Fibroblast of mammary gland (primary cell): ENCODE data around the gene ILDR1.

Experiments used
- DNase-seq: peaks from one replicate; pipeline ENCODE4 v3.0.0-alpha.2; 2010; ENCODE audit warnings: low read depth
- H3K4me3 ChIP-seq: 2 replicates; pipeline ENCODE4 v1.5.1; 2011; ENCODE audit warnings: low read depth, mild to moderate bottlenecking, low read length, moderate library complexity; ENCODE audit not compliant: control insufficient read depth
- TF ChIP-seq, protein P1 (sequence below): conservative IDR thresholded peaks from 2 replicates; pipeline ENCODE4 v1.5.1; 2011; ENCODE audit warnings: low read depth, low read length, inconsistent platforms; ENCODE audit not compliant: control insufficient read depth, insufficient read depth

The ILDR1 gene

DNA sequence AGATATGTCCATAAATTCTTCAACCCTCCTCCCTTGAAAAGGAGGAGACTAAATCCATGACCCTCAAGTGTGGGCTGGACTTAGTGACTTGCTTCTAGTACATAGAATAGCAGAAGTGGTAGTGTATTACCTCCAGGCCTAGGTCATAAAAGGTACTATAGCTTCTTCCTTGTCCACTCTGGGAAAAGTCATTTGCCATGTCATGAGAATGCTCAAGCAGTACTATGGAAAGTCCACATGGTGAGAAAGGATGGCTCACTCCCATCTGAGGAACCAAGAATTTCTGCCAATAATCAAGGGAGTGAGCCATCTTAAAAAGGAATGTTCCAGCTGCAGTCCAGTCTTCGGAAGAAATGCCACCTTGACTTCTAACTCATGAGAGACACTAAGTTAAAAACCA is 10.5 kb upstream of the ILDR1 start:
- TF ChIP-seq, protein P1, sequence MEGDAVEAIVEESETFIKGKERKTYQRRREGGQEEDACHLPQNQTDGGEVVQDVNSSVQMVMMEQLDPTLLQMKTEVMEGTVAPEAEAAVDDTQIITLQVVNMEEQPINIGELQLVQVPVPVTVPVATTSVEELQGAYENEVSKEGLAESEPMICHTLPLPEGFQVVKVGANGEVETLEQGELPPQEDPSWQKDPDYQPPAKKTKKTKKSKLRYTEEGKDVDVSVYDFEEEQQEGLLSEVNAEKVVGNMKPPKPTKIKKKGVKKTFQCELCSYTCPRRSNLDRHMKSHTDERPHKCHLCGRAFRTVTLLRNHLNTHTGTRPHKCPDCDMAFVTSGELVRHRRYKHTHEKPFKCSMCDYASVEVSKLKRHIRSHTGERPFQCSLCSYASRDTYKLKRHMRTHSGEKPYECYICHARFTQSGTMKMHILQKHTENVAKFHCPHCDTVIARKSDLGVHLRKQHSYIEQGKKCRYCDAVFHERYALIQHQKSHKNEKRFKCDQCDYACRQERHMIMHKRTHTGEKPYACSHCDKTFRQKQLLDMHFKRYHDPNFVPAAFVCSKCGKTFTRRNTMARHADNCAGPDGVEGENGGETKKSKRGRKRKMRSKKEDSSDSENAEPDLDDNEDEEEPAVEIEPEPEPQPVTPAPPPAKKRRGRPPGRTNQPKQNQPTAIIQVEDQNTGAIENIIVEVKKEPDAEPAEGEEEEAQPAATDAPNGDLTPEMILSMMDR: no peak
- no peak overlapping the region for H3K4me3 ChIP-seq
- no peak for DNase-seq

DNA sequence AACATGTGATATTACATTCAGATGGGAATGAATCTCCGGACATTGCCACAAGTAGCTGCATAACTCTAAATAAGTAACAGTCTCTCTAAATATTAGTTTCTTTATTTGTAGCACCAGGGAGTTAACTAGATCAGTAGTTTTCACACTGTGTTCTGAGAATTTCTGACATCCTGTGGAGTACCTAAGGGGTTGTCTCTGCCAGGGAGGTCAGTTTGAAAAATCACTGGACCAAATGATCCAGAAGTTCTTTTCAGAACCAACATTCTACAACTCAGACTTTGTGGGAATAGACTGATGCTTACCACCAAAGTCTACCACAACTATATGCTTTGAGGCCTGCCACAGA is 9.0 kb upstream of the ILDR1 start:
- TF ChIP-seq, protein P1: no peak
- H3K4me3 ChIP-seq: no peak overlapping the region
- no peak for DNase-seq

DNA sequence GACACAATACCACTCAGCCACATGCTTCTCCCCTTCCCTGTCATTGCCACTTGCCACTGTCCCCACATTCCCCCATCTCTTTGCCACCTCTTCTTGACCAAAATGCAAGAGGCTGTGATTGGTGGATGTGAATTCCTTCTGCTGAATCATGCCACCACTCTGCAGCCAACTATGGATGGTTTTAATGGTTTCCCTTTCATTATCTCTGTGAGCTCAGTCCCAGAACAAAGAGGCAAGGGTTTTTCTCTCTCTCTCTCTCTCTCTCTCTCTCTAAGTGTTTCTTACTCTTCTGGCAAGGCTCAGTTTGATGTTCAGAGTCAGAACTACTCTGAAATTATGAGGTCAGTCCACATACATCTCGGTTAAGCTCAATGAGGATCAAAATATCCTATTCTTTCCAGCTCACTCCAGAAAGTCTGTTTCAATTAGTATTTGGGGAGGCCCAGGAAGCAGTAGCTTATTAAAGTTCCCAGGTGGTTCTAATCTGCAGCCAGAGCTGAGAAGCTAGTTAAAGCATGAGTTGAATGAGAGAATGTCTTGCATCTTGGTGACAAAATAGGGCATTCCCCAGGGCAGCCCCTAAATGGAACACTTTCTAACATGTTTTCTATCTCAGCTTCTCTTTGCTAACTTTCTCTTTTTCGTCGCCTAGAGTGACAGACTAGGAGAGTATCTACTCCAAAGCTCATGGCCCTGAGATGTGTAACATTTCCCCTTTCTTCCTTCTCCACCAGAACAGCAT is 8.5 kb upstream of the ILDR1 start:
- DNase-seq: peak; percentile 20
- TF ChIP-seq, protein P1: no peak
- no peak overlapping the region for H3K4me3 ChIP-seq

DNA sequence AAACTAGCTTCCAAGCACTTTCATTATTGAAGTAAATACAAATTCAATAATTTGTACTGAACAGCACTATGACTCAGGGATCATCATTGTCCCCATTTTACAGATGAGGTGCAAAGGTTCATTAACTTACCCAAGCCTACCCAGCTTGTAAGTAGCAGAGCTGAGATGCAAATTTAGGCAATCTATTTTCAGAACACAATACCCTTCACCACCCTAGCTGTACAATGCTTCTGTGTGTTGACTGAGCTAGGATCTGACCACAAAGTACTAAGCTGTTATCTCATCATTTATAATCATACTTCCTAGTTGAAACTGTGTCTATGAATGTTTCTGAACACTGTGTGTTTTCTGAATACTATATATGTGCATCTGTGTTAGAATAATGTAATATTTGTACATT is 3.2 kb upstream of the ILDR1 start:
- H3K4me3 ChIP-seq: no peak overlapping the region
- DNase-seq: no peak
- TF ChIP-seq, protein P1: no peak

DNA sequence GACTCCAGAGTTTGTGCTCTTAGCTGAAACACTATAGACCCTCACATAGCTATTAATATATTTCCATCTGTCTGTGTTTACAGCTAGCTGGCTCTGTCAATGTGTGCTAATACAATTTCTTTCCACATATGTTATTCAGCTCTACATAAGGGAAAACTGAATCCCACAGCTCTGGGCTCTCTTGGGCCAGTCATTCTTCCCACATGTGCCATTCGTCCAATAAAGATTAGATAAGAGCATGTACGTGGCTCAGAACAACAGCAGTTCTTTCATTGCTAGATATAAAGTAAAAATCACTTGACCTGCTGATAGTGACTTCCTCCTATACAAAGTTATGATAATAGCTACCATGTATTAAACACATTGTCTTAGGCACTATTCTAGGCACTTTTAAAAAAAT is 2.8 kb upstream of the ILDR1 start:
- DNase-seq: no peak
- no peak overlapping the region for H3K4me3 ChIP-seq
- TF ChIP-seq, protein P1: no peak

DNA sequence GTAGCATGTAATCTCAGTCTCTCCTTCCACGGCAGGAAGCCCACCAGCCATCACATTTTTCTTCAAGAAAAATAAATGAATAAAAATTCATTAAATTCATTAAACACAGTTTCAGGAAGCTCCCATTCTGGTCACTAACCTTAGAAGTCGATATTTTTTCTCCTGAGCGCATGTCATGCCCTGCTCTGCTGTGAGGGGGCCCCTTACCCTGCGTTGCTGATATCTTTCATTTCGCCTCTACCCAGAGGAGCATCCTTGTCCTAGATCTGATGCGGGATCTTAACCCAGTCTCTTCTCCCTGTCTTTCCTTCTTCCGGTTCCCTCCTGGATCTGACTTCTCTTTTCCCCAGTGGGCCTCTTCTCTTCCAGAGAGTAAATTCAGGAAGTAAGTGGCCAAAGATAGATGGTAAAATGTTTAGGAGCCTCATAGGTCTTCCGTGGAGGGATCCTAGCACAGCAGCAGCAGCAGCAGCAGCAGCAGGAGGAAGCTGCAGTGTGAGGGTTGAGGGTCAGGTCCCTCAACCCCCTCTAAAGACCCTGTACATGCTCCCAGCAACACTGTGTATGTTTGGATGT is 1.4 kb upstream of the ILDR1 start:
- H3K4me3 ChIP-seq: no peak overlapping the region
- TF ChIP-seq, protein P1: no peak
- no peak for DNase-seq

DNA sequence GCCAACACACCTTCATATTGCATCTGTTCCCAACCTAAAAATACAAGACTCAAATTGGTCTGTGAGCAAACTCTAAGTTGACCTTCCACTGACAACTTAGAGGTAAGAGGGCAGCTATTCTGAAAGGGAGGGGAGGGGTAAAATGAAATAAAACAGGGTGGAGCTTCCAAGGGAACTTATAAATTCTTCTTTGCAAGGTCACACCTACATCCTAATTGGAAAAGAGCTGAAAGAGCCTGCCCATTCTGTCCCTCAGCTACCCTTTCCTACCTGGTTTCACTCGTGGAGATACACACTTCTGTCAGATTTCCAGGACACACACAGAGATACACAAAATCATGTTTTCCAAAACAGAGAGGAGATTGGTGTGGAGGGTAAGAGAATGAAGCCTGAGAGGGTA is 1.0 kb downstream of the ILDR1 start:
- DNase-seq: no peak
- TF ChIP-seq, protein P1: no peak
- H3K4me3 ChIP-seq: no peak overlapping the region
